ENCODE results near the gene CELSR1. TPM values are rescaled to one million over a fixed set of nuclear protein-coding genes. Genes with fewer than 3 reads are reported as not detected.

Gene CELSR1
- total RNA-seq, 1 donor from 2014 or later = 5.1 TPM

GRCh38 chr22:46580940-46581537, 43.6 kb upstream of the CELSR1 start:
- Mint-ChIP-seq H3K9me3 (no peaks in the 10 kb centered on the region), H3K27me3 (ENCODE audit: low read depth) (peaks cover 34% of the 10 kb centered on the region), H3K36me3 (ENCODE audit: low read depth) (no peaks in the 10 kb centered on the region), H3K27ac (ENCODE audit: unreplicated experiment) (no peak overlapping the region), H3K4me3 (no peak overlapping the region), H3K4me1 (peaks cover 29% of the 10 kb centered on the region)
- TF ChIP-seq CTCF (conservative IDR thresholded peaks at IDR 0.05) = no peak
- DNase-seq (ENCODE audit: low read depth, low spot score) = no peak

GRCh38 chr22:46579751-46580449, 42.5 kb upstream of the CELSR1 start:
- no peak for TF ChIP-seq CTCF (conservative IDR thresholded peaks at IDR 0.05)
- Mint-ChIP-seq H3K36me3 (ENCODE audit: low read depth) (no peaks in the 10 kb centered on the region), H3K4me3 (peak overlapping the region; percentile 88), H3K27me3 (ENCODE audit: low read depth) (peaks cover 37% of the 10 kb centered on the region), H3K4me1 (peaks cover 29% of the 10 kb centered on the region), H3K9me3 (no peaks in the 10 kb centered on the region), H3K27ac (ENCODE audit: unreplicated experiment) (no peak overlapping the region)
- no peak for DNase-seq (ENCODE audit: low read depth, low spot score)

GRCh38 chr22:46578824-46579561, 41.6 kb upstream of the CELSR1 start:
- H3K36me3 Mint-ChIP-seq (ENCODE audit: low read depth) = no peaks in the 10 kb centered on the region
- TF ChIP-seq CTCF (conservative IDR thresholded peaks at IDR 0.05) = no peak
- H3K4me3 Mint-ChIP-seq = peak overlapping the region; percentile 88
- peaks cover 29% of the 10 kb centered on the region for H3K27me3 Mint-ChIP-seq (ENCODE audit: low read depth)
- peaks cover 24% of the 10 kb centered on the region for H3K4me1 Mint-ChIP-seq
- no peak for DNase-seq (ENCODE audit: low read depth, low spot score)
- no peaks in the 10 kb centered on the region for H3K9me3 Mint-ChIP-seq
- H3K27ac Mint-ChIP-seq (ENCODE audit: unreplicated experiment) = peak overlapping the region; percentile 67

GRCh38 chr22:46578251-46578823, 40.9 kb upstream of the CELSR1 start:
- no peak for DNase-seq (ENCODE audit: low read depth, low spot score)
- no peak overlapping the region for H3K27ac Mint-ChIP-seq (ENCODE audit: unreplicated experiment)

More at GRCh38 chr22:46578251-46578823, 40.9 kb upstream of the CELSR1 start:
- H3K36me3 Mint-ChIP-seq (ENCODE audit: low read depth) = no peaks in the 10 kb centered on the region
- TF ChIP-seq CTCF (conservative IDR thresholded peaks at IDR 0.05) = no peak
- H3K4me1 Mint-ChIP-seq = peaks cover 23% of the 10 kb centered on the region
- H3K9me3 Mint-ChIP-seq = no peaks in the 10 kb centered on the region
- peak overlapping the region; percentile 88 for H3K4me3 Mint-ChIP-seq
- H3K27me3 Mint-ChIP-seq (ENCODE audit: low read depth) = peaks cover 23% of the 10 kb centered on the region

All from neural crest cell (in vitro differentiated cells).